Measurements from ENCODE around the gene HNMT.

Gene HNMT

DNA sequence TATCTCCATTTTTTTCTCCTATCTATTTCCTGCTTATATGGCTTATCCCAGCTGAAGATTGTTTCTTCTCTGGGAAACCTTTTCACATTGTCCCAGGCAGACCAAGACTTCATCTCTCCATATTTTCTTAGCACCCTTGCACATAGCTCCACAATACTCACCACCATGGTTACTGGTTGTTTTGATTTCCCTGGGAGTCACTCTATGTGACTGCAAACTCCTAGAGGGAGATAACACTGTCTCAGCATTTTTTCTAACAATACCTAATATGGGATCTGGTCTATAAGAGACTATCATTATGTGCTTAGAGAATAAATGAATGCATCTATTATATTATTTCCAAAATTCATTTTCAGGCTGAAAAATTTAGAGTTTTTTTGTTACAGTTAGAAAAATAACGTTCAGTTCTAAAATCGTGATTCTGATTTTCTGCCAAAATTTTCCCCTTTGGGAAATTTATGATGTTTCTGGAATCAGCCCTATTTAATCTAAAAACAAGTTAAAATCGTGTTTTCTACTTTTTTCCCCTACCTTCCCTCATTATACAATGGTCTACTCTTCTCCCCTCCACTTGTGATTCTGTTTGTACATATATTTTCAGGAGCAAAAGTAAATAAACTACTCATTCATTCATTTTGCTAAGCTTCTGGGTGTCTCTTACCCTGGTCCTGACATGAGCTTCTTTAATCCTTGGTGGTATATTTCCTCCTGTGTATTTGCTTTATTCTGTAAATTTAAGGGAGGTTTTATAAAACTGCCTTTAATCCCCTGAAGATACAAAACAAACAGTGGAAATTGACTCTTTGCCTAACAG is 95.4 kb downstream of the HNMT start:
- no peaks in the 10 kb centered on the region for H3K36me3 ChIP-seq
- TF ChIP-seq, protein P1, sequence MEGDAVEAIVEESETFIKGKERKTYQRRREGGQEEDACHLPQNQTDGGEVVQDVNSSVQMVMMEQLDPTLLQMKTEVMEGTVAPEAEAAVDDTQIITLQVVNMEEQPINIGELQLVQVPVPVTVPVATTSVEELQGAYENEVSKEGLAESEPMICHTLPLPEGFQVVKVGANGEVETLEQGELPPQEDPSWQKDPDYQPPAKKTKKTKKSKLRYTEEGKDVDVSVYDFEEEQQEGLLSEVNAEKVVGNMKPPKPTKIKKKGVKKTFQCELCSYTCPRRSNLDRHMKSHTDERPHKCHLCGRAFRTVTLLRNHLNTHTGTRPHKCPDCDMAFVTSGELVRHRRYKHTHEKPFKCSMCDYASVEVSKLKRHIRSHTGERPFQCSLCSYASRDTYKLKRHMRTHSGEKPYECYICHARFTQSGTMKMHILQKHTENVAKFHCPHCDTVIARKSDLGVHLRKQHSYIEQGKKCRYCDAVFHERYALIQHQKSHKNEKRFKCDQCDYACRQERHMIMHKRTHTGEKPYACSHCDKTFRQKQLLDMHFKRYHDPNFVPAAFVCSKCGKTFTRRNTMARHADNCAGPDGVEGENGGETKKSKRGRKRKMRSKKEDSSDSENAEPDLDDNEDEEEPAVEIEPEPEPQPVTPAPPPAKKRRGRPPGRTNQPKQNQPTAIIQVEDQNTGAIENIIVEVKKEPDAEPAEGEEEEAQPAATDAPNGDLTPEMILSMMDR (IDR thresholded peaks at IDR 0.05) = no peak
- H3K27ac ChIP-seq = no peak overlapping the region
- no peak overlapping the region for H3K4me3 ChIP-seq (ENCODE audit: low read depth in 1 of 2, low read length in 1 of 2)
- no peaks in the 10 kb centered on the region for H3K4me1 ChIP-seq (ENCODE audit: control insufficient read depth in 1 of 2, insufficient read depth in 1 of 2, low read depth in 1 of 2, low read length in 1 of 2)
- H3K9me3 ChIP-seq = no peaks in the 10 kb centered on the region
- H3K27me3 ChIP-seq = no peaks in the 10 kb centered on the region

DNA sequence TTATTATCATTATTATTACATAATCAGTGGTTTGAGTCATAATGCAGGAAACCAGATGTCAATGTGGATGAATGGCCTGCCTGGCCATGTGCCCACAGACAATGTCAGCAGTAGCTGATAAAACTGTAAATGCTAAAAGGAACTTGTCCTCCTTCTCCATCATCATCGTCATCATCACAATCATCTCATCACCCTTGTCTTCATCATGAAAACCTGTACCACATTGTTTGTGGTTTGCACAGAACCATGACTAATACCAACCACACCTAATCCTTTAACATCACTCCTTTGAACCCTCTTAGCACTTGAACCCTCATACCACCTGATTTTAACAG is 96.0 kb downstream of the HNMT start:
- Histone ChIP-seq H3K9me3 (no peaks in the 10 kb centered on the region), H3K4me1 (ENCODE audit: control insufficient read depth in 1 of 2, insufficient read depth in 1 of 2, low read depth in 1 of 2, low read length in 1 of 2) (no peaks in the 10 kb centered on the region), H3K4me3 (ENCODE audit: low read depth in 1 of 2, low read length in 1 of 2) (no peak overlapping the region), H3K36me3 (no peaks in the 10 kb centered on the region), H3K27me3 (no peaks in the 10 kb centered on the region), H3K27ac (no peak overlapping the region)
- TF ChIP-seq, protein P1 (IDR thresholded peaks at IDR 0.05) = no peak

DNA sequence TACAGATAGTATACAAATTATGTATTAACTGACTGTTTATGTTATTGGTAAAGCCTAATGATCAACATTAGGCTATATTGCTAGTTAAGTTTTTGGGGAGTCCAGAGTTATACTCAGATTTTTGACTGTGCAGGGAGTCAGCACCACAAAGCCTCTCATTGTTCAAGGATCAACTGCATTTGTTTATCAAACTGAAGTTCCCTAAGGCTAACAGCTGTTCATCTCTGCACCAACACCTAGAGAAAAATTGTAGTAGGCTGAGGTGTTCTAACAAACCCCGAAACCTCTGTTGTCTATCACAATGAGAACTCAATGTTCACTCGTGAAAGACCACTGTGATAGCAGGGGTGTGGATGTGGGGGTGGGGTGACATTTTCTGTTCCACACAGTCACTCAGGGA is 97.7 kb downstream of the HNMT start:
- H3K36me3 ChIP-seq = no peaks in the 10 kb centered on the region
- H3K4me3 ChIP-seq (ENCODE audit: low read depth in 1 of 2, low read length in 1 of 2) = no peak overlapping the region
- no peak overlapping the region for H3K27ac ChIP-seq
- no peaks in the 10 kb centered on the region for H3K27me3 ChIP-seq
- no peaks in the 10 kb centered on the region for H3K9me3 ChIP-seq
- H3K4me1 ChIP-seq (ENCODE audit: control insufficient read depth in 1 of 2, insufficient read depth in 1 of 2, low read depth in 1 of 2, low read length in 1 of 2) = no peaks in the 10 kb centered on the region
- TF ChIP-seq, protein P1 (IDR thresholded peaks at IDR 0.05) = no peak

DNA sequence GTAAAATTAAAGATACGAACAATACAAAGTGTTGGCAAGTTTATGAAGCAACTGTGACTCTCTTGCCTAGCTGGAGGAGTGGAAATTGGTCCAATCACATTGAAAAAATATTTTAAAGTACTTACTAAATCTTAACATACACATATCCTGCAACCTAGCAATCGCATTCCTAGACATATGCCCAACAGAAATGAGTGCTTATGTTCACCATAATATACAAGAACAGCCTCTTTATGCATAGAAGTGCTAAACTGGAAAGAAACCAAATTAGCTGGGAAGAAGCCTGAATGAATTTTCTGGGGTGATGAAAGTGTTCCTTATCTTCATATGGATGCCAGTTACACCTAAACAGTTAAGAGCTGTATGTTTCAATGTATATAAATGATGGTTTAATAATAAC is 98.9 kb downstream of the HNMT start:
- H3K4me3 ChIP-seq (ENCODE audit: low read depth in 1 of 2, low read length in 1 of 2) = no peak overlapping the region

More for the DNA sequence above, 98.9 kb downstream of the HNMT start:
- Histone ChIP-seq H3K27me3 (no peaks in the 10 kb centered on the region), H3K36me3 (no peaks in the 10 kb centered on the region), H3K4me1 (ENCODE audit: control insufficient read depth in 1 of 2, insufficient read depth in 1 of 2, low read depth in 1 of 2, low read length in 1 of 2) (no peaks in the 10 kb centered on the region), H3K9me3 (no peaks in the 10 kb centered on the region), H3K27ac (no peak overlapping the region)
- TF ChIP-seq, protein P1 (IDR thresholded peaks at IDR 0.05) = no peak
